ENCODE data around the gene CD27.
"Not testable (repeated sequence)": the region's sequence is repeated elsewhere in the genome, so short reads cannot be mapped to it uniquely, and the experiment has no call there.

Gene CD27

GRCh38 chr12:6461401-6462233 lies 16.9 kb downstream of the CD27 start:
- peak; percentile 57 for DNase-seq (ENCODE audit: low read depth)

GRCh38 chr12:6462234-6462995 lies 17.7 kb downstream of the CD27 start:
- DNase-seq (ENCODE audit: low read depth) = no peak

- no peak for DNase-seq (ENCODE audit: low read depth)
Observed at GRCh38 chr12:6463216-6463615, 18.5 kb downstream of the CD27 start.

GRCh38 chr12:6463858-6464257 lies 19.1 kb downstream of the CD27 start:
- no peak for DNase-seq (ENCODE audit: low read depth)

GRCh38 chr12:6464531-6464930 lies 19.8 kb downstream of the CD27 start:
- no peak for DNase-seq (ENCODE audit: low read depth)

GRCh38 chr12:6465467-6466183 lies 20.9 kb downstream of the CD27 start:
- no peak for DNase-seq (ENCODE audit: low read depth)

GRCh38 chr12:6466184-6466573 lies 21.4 kb downstream of the CD27 start:
- DNase-seq (ENCODE audit: low read depth) = no peak

- not testable (repeated sequence) for DNase-seq (ENCODE audit: low read depth)
Observed at GRCh38 chr12:6466751-6467150, 22.0 kb downstream of the CD27 start.

GRCh38 chr12:6467571-6468282 lies 23.0 kb downstream of the CD27 start:
- not testable (repeated sequence) for DNase-seq (ENCODE audit: low read depth)

- DNase-seq (ENCODE audit: low read depth) = no peak
Observed at GRCh38 chr12:6468283-6468575, 23.5 kb downstream of the CD27 start.

GRCh38 chr12:6469092-6469491 lies 24.3 kb downstream of the CD27 start:
- no peak for DNase-seq (ENCODE audit: low read depth)

- DNase-seq (ENCODE audit: low read depth) = no peak
Observed at GRCh38 chr12:6469609-6470374, 25.0 kb downstream of the CD27 start.

GRCh38 chr12:6470375-6471163 lies 25.8 kb downstream of the CD27 start, which contains the start of gene VAMP1:
Gene VAMP1 (minus strand): TSS chr12:6470677. CDS start chr12:6470531, 146 bp downstream.
- DNase-seq (ENCODE audit: low read depth) = peak; percentile 97

- DNase-seq (ENCODE audit: low read depth) = no peak
Observed at GRCh38 chr12:6471989-6472360, 27.2 kb downstream of the CD27 start.

- no peak for DNase-seq (ENCODE audit: low read depth)
Observed at GRCh38 chr12:6472491-6472890, 27.7 kb downstream of the CD27 start.

GRCh38 chr12:6475233-6475975 lies 30.6 kb downstream of the CD27 start:
- DNase-seq (ENCODE audit: low read depth) = not testable (repeated sequence)

GRCh38 chr12:6476489-6476888 lies 31.7 kb downstream of the CD27 start:
- no peak for DNase-seq (ENCODE audit: low read depth)

- not testable (repeated sequence) for DNase-seq (ENCODE audit: low read depth)
Observed at GRCh38 chr12:6477601-6478377, 33.0 kb downstream of the CD27 start.

GRCh38 chr12:6478416-6478815 lies 33.7 kb downstream of the CD27 start:
- DNase-seq (ENCODE audit: low read depth) = no peak
